Activated naive CD4-positive, alpha-beta T cell treated with Interleukin-2 at 50 U/mL for 16 hours (primary cell): ENCODE results near the gene MIB2.
"Not testable (repeated sequence)": the region's sequence is repeated elsewhere in the genome, so short reads cannot be mapped to it uniquely, and the experiment has no call there.

ENCODE experiments used
- DNase-seq: peaks from one replicate; pipeline ENCODE4 v3.0.0-alpha.2; 2020

The MIB2 gene

DNA sequence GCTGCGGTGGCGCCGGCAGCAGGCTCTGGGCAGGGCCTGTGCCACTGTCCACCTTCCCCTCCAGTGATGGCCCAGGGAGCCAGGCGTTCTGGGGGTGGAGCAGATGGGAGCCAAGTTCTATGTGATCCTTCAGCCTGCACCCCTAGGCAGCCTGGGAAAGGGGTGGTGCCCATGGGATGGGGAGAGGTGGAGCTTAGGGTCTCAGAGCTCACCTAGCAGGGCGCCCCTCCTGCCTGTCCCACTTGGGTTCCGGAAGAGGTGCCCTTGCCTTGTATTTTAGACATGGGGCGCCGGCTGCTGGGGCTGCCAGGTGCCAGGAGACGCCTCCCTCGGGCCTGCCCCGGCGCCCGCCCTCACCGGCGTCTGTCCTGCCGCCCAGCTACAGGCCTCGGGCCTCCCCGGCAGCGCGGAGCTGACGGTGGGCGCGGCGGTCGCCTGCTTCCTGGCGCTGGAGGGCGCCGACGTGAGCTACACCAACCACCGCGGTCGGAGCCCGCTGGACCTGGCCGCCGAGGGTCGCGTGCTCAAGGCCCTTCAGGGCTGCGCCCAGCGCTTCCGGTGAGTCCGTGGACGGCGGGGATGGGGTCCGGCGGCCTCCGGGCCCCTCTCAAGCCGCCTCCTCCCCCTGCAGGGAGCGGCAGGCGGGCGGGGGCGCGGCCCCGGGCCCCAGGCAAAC is 13.6 kb downstream of the MIB2 start:
- peak; percentile 45 for DNase-seq

- peak; percentile 67 for DNase-seq
Measured at GRCh38 chr1:1629430-1630190, 14.3 kb downstream of the MIB2 start.

GRCh38 chr1:1630191-1630964 is 15.1 kb downstream of the MIB2 start:
- peak; percentile 93 for DNase-seq

- DNase-seq = no peak
Measured at GRCh38 chr1:1630965-1631781, 15.9 kb downstream of the MIB2 start.

GRCh38 chr1:1631782-1632420 is 16.6 kb downstream of the MIB2 start, which contains the start of gene MMP23B:
TSS of gene MMP23B (plus strand) at chr1:1632173. CDS start at chr1:1632219, 46 bp downstream.
- DNase-seq = no peak

- not testable (repeated sequence) for DNase-seq
Measured at GRCh38 chr1:1633409-1633808, 18.1 kb downstream of the MIB2 start.

DNA sequence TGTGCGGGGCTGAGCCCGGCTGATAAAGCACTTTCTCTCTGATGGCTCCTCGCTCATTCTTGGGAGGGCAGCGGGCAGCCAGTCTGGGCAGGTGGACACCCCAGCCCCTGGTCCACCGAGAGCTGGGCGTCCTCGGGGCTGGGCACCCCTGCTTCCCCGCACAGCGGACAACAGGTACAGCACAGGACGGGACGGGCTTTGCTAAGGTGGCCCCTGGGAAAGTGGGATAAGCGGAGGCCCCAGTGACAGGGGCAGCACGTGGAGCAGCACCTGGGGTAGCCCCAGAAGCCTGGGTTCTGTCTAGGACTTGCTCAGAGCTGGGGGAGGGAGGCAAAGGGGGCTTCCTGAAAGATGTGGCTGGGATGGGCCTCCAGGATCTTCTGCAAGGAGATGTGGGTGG is 19.3 kb downstream of the MIB2 start:
- not testable (repeated sequence) for DNase-seq

- DNase-seq = not testable (repeated sequence)
Measured at GRCh38 chr1:1636621-1637478, 21.6 kb downstream of the MIB2 start.

- DNase-seq = not testable (repeated sequence)
Measured at GRCh38 chr1:1637479-1637875, 22.2 kb downstream of the MIB2 start.

DNA sequence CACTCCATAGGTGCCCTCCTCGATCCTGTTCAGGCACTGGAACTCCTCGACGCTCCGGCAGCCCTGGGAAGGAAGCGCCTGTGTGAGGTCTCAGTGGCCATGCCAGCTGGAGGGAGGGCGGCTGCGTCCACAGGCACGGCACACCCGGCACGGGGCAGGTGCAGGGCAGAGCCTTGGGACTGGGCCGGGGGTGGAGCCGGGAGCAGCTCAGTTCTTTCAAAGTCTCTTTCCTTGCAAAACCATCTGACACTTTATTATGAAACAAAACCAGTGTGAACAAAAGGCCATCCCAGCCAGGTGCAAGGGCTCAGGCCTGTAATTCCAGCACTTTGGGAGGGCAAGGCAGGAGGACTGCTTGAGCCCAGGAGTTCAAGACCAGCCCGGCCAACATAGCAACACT is 23.2 kb downstream of the MIB2 start:
- not testable (repeated sequence) for DNase-seq

DNA sequence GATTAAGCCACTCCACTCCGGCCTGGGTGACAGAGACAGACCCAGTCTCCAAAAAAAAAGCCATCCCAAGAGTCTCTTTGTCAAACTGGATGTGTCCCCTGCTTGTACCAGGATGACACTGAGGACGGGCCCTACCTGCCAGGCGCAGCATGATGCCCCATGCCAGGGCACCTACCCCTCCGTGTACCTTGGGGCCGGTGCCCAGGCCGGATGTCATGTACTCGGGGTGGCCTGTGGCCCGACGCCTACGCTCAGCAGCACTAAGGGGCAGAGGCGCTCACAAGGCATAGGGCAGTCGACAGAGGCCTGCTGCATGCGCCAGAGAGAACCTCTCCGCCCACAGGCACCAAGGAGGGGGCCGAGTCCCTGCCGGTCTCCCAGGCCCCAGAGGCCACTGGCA is 24.1 kb downstream of the MIB2 start:
- DNase-seq = not testable (repeated sequence)

GRCh38 chr1:1640081-1640480 is 24.8 kb downstream of the MIB2 start:
- DNase-seq = not testable (repeated sequence)

GRCh38 chr1:1640711-1641461 is 25.6 kb downstream of the MIB2 start:
- not testable (repeated sequence) for DNase-seq

DNA sequence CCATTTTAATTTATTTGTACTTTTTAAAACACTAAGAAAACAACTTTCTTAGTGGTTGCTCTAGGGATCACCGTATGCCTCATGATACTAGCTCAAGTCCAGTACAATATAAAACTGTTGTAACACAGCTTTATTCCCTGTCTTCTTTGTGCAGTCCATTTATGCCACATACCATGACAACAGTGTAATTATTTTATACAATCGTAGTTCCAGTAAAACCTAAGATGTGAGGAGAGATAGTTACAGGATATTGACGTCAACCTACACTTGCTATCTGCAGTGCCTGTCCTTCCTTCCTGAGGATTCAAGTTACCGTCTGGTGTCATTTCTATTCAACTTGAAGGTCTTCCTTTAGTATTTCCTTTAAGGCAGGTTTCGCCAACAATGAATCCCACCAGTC is 31.0 kb downstream of the MIB2 start:
- DNase-seq = not testable (repeated sequence)

DNA sequence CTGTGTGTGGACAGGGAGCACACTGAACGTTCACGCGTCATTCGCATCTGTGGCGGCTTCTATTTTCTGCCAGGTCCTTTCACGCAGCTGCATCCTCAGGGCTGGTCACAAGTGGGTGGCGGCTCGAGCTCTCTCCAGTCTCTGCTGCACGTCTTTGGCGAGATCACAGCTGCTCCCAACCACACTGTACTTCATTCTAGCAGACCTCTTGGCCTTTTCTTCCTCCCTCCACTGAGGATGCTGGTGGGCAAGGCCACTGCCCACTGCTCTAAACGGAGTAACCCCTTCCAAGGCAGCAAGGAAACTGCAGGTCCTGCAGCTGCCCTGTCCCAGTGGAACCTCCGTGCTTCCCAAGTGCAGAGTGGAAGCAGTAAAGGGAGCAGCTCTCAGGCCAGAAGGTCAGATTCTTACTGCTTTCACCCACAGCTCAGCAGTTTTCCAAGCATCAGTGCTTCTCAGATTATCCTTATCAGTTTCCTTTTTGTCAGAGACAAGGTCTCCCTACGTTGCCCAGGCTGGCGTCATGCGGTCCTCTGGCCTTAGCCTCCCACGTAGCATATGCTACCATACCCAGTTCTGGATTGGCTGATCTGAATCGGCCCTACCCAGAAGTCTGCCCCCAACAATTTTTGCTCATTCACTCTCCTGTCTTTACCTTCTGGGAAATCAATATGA is 32.4 kb downstream of the MIB2 start:
- DNase-seq = not testable (repeated sequence)

GRCh38 chr1:1648265-1648664 is 33.0 kb downstream of the MIB2 start:
- not testable (repeated sequence) for DNase-seq

GRCh38 chr1:1658583-1659549 is 43.6 kb downstream of the MIB2 start, which contains the start of gene CDK11B:
TSS of gene CDK11B (minus strand) at chr1:1659004. CDS start at chr1:1657485, 1,519 bp downstream.
- DNase-seq = peak; percentile 100

DNA sequence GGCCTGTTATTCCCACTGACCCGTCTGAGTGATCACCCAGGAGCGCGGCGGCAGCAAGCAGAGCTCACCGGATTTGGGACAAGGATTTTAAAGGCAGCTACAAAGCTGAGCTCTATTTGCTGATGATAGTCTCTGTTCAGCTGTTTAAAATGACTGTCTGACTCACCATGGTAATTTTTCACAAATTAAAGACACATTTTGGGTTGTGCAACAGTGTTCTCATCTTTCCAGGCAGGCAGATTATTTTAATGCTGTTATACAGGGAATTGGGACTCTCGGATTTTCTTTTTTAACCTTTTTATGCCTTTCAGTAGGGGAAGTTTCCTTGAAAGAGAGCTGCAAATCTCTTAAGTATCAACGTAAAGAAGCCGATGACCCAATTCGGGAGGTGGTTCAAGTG is 47.1 kb downstream of the MIB2 start:
- not testable (repeated sequence) for DNase-seq
